Lower leg skin (tissue), 4 donors: Measurements from ENCODE around the gene MTHFSD. TPM values are rescaled to one million over a fixed set of nuclear protein-coding genes. Genes with fewer than 3 reads are reported as not detected.

Experiments
- DNase-seq, 2 donors: peaks; one replicate each; pipeline ENCODE4 v3.0.0-alpha.2; 2019; ENCODE audit warnings: low spot score in 2 of 2
- H3K4me3 ChIP-seq: fragments of 200-600 bp; sonication (generic); 2 replicates; pipeline ENCODE4 v1.5.1; 2017; ENCODE audit warnings: mild to moderate bottlenecking, low read depth; ENCODE audit not compliant: poor library complexity, severe bottlenecking
- CTCF ChIP-seq, 3 donors: fragments of 450-650 bp; IDR thresholded peaks; one replicate each; pipeline ENCODE4 v1.5.1; 2016; ENCODE audit warnings: antibody characterized with exemption in 3 of 3, mild to moderate bottlenecking in 3 of 3, moderate library complexity in 2 of 3
- POLR2A ChIP-seq, 2 donors: fragments of 450-650 bp; IDR thresholded peaks; one replicate each; pipeline ENCODE4 v1.6.1; 2016 to 2017; ENCODE audit warnings: antibody characterized with exemption in 2 of 2, mild to moderate bottlenecking in 1 of 2, moderate library complexity in 1 of 2
- WGBS, 2 donors: methylation state at CpG; one replicate each; pipeline ENCODE4 v1.1.5; 2018; 5-methylcytosine and 5-hydroxymethylcytosine counted together
- intact Hi-C: fragments of 100-400 bp; cut with DNase I; formaldehyde crosslinking; loops from one replicate; pipeline ENCODE4 v1.15.0; 2023; ENCODE audit warnings: low total_unique reads
- total RNA-seq, 4 donors: library from RNA; depleted of rRNA; stranded (reverse); fragments of >200 nt; gene quantifications; one replicate each; pipeline ENCODE4 v1.1.0, GENCODE V29; 2016

The MTHFSD gene
- total RNA-seq, 4 donors from 2014 or later: 14.5 to 34.8 (median 25.5) TPM

- intact Hi-C loops: no loop called here
- no peak overlapping the region for H3K4me3 ChIP-seq
- WGBS, 2 donors: 73 to 77% methylated on average over 18 of the region's 18 CpGs
- DNase-seq: peak in 1 of 2 donors; percentile 50
- no peak for TF ChIP-seq POLR2A (IDR thresholded peaks at IDR 0.05)
- TF ChIP-seq CTCF (IDR thresholded peaks at IDR 0.05): no peak
Measured at GRCh38 chr16:86597126-86597879, 42.3 kb upstream of the MTHFSD start.

GRCh38 chr16:86595983-86596605 is 41.1 kb upstream of the MTHFSD start:
- no peak for TF ChIP-seq POLR2A (IDR thresholded peaks at IDR 0.05)
- TF ChIP-seq CTCF (IDR thresholded peaks at IDR 0.05): no peak
- intact Hi-C loops: no loop called here
- DNase-seq: peak in 1 of 2 donors; percentile 64
- 62 to 64% methylated on average over 10 of the region's 10 CpGs for WGBS, 2 donors
- H3K4me3 ChIP-seq: no peak overlapping the region

GRCh38 chr16:86594721-86595120 is 39.7 kb upstream of the MTHFSD start:
- TF ChIP-seq POLR2A (IDR thresholded peaks at IDR 0.05) (no peak), CTCF (IDR thresholded peaks at IDR 0.05) (no peak)
- intact Hi-C loops: no loop called here
- WGBS, 2 donors: 14 to 17% methylated on average over 8 of the region's 8 CpGs
- DNase-seq: no peak
- H3K4me3 ChIP-seq: no peak overlapping the region

GRCh38 chr16:86593913-86594620 is 39.0 kb upstream of the MTHFSD start:
- intact Hi-C loops: no loop called here
- 44 to 45% methylated on average over 13 of the region's 13 CpGs for WGBS, 2 donors

DNA sequence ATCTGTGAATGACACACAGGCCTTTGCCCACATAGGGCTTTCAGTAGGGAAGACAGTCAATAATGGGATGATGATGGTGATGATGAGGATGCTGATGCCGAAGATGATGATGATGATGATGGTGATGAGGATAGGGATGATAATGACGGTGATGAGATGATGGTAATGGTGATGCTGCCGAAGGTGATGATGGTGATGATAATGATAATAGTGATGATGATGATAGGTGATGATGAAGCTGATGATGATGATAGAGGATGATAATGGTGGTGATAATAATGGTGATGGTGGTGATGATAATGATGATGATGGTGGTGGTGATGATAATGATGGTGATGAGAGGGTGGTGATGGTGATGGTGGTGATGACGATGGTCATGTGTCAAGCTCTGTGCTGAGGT is 36.2 kb upstream of the MTHFSD start:
- intact Hi-C loops: no loop called here
- WGBS, 2 donors: 88 to 91% methylated on average over 4 of the region's 4 CpGs
- H3K4me3 ChIP-seq: no peak overlapping the region
- peak in 1 of 2 donors; percentile 6 for DNase-seq
- no peak for TF ChIP-seq CTCF (IDR thresholded peaks at IDR 0.05)
- TF ChIP-seq POLR2A (IDR thresholded peaks at IDR 0.05): no peak

More at GRCh38 chr16:86593913-86594620, 39.0 kb upstream of the MTHFSD start:
- TF ChIP-seq CTCF (IDR thresholded peaks at IDR 0.05) (no peak), POLR2A (IDR thresholded peaks at IDR 0.05) (no peak)
- DNase-seq: peak in 1 of 2 donors; percentile 36
- H3K4me3 ChIP-seq: no peak overlapping the region
